HG03575 (cell line): ENCODE data around the gene STK24.

Experiments
- ATAC-seq: cut with Tn5 transposase; IDR thresholded peaks from one replicate; pipeline ENCODE4 v1.9.1; 2021; ENCODE audit not compliant: unreplicated experiment, insufficient number of reproducible peaks, low FRiP score; ENCODE audit errors: extremely low read depth

The STK24 gene

DNA sequence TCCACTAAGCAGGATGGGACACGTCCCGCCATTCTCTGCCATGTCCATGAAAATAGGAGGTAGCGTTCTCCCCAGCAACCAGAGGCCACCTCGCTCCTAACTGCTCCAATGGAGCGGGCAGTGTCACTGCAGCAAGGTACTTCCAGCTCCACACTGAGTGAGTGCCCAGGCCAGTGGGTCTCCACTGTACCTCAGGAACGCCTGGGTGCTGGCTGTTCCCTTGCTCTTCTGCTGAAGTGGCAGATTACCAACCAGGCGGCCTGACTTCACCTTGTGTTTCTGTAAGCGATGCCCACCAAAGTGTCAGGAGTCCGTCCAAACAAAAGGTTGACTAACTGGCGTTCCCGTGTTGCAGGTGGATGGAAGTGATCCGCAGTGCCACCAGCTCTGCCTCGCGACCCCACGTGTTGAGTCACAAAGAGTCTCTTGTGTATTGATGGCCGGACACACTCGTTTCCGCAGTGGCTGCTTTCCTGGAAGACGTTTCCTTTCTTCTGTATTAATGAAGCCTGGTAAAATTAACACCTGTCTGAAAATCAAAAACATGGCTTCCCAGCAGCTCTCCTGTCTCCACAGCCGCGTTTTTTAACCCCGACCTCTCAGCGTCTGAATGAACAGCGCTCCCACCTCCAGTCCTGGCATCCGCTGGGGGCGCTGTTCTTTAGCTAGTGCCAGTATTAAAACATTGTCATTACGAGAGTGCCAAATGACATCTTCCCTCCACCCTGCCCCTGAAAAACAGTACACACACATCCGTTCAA lies 128.8 kb downstream of the STK24 start:
- no peak for ATAC-seq

DNA sequence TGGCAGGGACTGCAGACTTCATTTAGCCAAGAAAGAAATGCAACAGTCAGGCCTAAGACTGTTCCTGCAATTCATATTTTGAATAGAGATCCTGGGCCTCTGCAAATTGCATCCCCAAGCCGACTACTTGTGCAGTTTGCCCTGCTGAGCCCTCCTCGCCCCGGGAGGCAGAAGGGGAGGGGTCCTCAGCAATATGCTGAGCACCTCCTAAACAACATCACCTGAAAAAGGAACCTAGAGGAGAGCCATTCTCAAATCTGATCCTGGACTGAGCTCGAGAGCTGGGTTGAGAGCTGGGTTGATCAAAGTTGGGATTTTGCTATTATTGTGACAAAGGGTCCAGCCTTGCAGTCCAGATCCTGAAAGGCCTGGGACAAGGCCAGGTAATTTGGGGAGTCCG lies 129.8 kb downstream of the STK24 start:
- no peak for ATAC-seq

DNA sequence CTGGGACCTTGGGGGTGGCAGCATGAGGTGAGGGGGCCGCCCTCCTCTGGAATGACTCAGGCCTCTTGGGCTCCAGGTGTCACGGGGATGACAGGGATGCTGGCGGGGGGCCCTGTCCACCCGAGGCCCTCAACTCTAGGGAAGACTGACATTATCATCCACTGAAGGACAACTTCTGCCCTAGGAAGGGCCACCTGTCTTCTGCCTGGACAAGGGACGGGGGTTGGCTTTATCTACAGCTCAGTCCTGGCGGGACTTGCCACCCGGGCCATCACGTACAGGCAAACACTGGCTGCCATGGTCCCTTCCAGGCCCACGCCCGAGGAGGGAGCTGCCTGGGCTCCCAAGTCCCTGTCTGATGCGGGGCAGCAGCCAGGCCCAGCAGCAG lies 130.7 kb downstream of the STK24 start:
- no peak for ATAC-seq

DNA sequence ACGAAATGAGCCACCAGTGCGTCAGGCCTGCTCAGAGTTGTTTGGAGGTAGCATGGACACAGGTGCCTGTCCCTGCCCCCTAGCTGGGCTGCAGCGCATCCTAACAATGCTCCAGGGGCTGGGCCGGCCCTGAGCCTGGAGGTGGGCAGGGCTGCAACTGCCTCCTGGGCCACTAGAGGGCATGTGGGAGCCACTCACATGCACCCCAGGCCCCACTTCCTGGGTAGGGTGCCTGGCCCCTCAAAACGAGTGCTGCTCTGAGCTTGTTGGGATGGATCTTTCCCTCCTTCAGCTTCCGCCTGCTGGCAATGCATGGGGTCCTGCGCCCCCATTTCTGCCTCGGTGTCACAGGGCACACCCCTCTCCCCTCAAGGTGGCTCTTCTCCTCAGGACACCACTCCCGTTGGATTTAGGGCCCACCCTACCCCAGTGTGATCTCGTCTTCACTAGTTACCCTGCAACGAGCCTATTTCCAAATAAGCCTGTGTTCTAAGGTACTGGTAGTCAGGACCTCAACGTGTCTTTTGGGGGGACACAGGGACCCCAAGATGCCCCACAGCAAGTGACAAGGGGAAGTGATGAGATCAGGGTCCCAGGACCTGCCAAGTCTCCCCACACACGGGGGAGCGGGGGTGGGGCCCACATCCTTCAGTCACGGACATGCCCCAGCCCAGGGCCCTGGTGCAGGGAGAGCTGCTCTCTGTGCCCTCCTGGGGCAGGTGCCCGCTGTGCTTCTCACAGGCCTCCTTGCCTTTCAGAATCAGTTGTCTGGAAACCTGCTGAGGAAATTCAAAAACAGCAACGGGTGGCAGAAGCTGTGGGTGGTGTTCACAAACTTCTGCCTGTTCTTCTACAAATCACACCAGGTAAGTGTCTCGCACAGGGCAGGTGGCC lies 131.3 kb downstream of the STK24 start:
- ATAC-seq: no peak

DNA sequence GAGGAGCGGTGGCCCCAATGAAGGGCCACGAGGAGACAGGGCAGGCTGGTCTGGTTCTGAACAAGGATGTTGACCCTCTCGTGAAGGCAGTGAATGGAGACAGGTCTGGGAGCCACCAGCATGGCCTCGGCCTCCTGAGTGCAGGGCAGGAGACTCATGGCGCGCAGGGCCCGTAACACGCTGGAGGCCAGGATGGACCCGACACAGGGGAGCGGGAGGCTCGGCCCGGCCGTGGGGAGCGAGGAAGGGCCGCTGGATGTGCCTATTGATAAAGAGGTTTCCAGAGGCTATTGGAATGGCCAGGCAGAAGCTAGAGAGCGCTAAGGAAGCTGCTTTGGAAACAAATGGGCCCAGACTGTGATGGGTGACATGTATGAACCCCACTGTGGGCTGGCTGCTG lies 132.5 kb downstream of the STK24 start:
- ATAC-seq: no peak

DNA sequence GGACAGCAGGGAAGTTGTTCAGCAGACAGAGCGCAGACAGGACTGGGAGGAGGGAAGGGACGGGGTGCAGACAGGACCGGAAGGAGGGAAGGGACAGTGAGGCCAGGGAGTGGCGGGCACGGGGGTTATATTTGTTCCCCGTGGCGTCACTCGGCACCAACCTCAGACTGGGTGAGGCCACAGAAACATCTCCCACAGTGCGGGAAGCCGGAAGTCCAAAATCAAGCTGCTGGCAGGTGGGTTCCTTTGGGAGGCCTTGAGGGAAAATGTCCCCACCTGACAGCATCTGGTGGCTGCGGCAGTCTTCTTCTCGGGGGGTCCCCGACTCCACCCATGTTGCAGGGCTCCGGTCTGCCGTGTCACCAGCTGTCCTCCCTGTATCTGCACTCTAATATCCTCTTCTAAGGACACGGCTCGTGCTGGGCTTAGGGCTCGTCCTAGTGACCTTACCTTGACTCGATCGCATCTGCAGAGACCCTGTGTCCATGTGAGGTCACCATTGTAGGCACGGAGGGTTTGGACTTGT lies 133.0 kb downstream of the STK24 start:
- ATAC-seq: no peak

DNA sequence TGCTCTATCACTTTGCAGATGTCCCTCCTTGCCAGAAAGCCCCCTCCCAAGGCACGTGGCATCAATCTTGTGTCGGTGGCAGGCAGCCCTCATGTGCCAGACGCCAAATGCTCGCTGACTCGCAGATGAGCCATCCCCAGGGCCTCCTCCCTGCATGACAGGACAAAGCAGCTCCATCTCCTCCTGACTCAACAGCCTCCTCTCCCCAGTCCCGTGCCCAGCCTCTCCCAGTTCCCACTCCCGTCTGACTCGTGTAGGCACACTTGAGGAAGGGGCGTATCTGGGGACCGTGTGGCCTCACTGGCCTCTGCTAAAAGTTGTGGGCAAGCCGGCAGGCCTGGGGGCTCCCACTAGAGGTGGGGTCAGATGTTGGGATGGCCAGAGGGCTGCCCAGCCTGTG lies 133.6 kb downstream of the STK24 start:
- ATAC-seq: no peak

DNA sequence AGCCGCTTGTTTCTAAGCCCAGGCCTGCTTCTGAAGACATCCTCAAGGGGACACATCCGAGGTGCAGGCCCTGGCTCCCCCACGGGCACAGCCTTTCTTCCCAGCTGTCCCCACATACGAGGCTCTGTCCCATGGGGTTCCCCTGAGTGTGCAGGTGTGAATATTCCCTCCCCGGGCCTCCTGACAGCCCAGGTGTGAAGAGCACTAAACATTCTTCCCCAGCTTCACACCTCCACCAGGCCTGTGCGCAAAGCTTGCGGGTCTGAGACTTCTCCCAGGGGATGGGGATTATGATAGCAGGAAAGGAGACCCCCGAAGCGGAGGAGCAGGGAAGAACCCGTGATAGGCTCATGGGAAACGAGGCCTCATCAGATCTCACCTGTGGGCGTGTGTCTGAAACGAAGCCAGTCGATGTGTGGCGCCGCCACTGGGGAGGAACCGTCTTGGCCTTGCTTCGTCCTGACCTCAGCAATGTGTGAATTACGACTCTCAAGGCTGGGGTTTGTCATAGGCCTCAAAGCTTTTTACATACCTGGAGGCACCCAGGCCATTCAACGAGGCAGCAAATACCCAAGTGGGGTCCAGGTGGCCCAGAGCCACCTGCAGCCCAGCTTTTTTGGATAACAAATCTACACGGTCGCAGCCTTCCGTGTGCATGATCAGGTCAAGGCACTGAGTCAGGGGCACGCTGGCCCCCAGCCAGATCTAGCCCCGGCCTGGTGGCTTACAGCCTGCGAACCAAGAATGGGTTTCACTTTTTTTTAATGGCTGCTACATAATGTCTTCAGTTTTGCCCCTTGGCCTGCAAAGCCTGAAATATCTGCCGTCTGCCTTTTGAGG lies 134.3 kb downstream of the STK24 start:
- ATAC-seq: no peak

DNA sequence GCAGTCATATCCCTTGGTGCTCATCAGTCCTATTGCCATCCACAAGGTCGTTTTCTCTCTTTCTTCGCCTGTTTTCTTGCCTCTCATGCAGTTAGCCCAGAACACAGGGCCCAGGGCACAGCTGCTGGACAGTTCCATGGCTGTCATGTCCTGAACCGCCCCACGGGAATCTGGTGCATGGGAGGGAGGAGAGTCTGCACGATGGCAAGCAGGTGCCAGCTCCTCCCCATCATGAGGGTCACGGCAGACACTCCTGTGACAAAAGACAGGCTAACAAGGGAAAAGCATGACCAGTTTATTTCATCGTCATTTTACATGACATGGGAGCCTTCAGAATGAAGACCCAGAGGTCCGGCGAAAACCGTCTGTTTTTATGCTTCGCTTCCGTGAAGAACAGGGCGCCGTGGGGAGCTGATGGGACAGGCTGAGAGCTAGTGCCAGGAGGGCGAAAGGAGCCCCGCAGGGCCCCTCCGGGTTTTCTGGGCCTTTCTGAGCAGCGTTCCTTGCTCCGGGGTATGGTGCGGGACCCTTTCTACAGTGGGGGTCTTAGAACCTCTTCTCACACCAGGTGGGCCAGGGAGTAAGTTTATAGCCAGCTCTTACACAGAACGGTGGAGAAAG lies 135.7 kb downstream of the STK24 start:
- no peak for ATAC-seq

DNA sequence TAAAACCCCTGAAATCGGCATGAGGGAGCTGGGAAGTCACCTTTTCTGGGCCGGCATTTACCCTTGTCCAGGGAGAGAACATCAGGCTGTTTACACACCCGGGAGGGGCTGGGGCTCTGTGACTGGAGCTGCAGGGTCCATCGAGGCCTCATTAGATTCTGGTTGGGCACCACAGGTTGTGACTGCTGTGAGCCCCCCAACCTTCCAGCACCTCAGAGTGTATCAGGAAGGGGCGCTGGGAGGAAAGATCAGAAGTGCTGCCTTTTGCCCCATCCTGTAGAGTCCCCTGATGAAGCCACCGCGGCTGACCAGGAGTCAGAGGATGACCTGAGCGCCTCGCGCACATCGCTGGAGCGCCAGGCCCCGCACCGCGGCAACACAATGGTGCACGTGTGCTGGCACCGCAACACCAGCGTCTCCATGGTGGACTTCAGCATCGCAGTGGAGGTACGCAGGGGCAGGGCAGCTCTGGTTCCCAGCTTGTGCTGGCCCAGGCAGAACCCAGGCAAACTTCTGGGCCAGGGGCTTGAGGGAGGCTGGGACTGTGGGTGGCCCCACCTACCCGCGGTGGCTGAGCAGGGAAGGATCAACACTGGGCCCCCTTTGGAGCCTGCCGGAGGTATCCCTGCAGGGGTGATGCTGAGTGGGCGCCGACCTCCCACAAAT lies 136.4 kb downstream of the STK24 start:
- no peak for ATAC-seq

DNA sequence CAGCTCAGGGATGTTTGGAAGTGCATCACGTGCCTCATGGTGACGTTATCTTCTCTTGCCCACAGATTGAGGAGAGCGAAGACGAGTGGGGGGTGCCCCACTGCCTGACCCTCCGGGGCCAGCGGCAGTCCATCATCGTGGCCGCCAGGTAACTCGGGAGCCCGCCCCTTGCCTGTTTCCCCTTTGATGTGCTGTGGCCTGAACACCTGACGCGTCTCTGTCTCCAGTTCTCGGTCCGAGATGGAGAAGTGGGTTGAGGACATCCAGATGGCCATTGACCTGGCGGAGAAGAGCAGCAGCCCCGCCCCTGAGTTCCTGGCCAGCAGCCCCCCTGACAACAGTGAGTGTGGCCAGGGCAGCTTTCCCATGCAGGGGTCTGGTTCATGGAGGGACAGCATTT lies 137.0 kb downstream of the STK24 start:
- ATAC-seq: no peak

DNA sequence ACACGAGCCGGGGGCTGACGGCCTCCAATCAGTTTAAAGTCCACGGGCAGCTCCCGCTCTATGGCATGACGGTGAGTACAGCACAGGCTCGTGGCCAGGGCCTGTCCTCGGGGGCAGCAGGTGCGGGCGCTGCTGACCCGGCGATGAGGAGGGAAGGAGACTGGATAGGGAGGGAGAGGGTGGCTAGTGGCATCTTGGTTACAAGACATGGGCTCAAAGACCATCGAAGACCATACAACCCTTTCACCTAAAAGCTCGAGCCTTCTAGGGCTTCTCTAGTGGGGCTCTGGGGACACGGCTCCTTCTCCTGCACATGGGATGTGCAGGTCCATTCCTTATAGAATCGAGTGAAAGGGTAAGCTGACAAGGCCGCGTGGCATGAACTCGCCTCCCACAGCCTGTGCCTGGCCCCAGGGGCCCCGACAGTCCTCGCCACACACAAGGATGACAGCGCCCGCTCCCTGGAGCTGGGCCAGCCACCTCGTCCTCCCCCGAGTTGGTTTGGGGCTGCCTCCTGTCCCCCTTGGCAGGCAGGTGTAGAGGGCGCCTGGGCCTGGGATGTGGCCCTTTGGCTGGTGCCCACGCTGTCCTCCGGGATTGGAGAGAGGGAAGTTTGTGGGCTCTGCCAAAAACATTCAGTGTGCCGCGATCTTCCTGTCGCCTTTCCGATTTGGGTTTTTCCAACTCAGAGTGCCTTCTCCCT lies 137.6 kb downstream of the STK24 start:
- no peak for ATAC-seq

DNA sequence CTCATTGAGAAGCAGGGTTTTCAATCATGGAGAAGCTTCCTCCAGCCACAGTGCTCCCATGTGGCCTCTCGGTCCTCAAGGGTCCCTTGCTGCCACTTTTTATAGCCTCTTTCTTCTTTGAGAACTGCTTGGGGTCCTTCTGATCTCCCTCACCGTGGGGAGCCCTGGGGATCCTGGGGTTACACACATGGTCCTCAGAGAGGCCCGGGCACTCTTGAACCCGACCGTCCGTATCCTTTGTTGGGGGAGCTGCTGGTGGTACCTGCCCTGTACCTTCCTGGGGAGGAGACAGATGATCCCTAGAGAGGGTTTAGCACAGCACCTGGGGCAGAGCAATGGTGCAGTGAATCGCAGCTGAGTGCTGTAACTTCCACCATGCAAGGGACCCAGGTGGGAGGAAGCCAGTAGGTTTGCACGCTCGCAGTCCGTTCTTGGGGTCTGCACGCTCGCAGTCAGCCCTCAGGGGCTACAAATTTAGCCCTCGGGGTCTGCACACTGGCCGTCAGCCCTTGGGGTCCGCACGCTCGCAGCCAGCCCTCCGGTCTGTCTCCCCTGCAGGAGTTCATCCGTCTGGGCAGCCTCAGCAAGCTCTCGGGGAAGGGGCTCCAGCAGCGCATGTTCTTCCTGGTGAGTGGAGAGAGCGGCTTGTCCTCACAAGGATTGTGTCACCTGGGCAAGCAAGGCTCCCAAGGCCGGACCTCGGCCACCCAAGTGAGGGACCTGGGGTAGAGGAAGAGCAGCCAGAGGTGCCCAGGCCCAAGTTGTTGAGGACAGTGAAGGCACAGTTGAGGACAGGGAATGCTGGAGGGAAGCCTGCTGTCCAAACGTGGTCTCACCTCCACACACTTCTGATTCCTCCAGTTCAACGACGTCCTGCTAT lies 138.4 kb downstream of the STK24 start:
- no peak for ATAC-seq

DNA sequence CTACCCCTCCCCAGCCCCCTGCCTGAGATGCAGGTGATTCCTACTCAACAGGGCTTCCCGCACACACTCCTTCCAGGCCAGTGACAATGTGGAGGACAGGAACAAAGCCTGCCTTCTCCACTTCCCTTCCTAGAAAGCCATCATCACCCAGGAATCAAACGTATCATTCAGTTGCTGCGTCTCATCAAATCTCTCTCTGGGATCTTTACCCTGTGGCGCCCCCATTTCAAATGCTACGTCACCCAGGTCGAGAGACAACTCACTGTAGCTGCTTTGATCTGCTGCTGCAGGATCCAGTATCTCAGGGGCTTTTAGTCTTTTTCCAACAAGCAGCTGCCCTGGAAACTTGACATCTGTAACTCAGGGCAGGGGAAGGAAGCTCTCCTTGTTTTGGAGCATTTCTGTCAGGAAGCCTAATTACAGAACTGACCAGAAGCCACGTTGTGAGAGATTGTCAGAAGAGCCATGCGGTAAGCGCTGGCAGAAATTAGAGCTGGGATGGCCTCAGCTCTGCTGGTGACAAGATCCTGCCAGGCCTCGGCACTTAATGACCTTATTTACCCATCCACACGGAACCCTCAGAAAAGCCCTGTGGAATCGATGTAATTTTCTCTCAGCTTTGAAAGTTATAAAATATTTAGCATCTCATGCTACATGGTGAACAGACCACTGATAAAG lies 140.5 kb downstream of the STK24 start:
- ATAC-seq: no peak

DNA sequence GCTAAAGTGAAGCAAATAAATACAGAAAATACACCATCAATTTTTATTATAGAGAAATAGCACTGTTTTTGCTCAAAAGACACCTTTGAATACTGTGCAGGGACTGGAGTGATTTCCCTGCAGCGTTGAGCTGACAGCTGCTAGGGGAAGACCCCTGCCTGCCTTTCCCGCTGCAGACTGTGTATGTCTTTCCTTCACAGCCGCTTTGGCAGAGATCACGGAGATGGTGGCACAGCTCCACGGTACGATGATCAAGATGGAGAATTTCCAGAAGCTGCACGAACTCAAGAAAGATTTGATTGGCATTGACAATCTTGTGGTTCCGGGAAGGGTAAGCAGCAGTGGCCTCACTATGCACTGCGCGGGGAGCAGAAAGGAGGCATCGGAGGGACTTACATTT lies 141.5 kb downstream of the STK24 start:
- ATAC-seq: no peak

DNA sequence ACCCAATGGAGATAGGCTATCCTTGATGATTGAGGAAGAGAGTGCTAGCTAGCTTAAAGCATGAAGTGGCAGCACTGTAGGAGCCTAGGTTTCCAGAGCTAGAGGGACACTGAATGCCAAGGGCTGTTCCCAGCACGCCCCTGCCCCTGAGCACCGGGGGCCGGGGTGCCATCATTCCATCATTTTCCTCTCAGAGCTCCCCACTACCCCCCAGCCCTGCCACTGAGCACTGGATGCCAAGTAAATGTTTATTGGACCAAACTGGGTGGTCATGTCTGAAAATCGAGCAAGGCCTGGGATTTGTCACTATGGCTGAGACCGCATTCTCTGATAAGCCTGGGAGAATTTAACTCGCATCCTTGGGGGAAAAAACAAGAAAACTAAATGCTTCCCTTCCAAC lies 142.8 kb downstream of the STK24 start:
- no peak for ATAC-seq
